Activated CD4-positive, alpha-beta T cell treated with anti-CD3 and anti-CD28 coated beads for 48 hours (primary cell): Measurements from ENCODE around the gene PRR20E.
"Not testable (repeated sequence)": the region's sequence is repeated elsewhere in the genome, so short reads cannot be mapped to it uniquely, and the experiment has no call there.

Experiments
- DNase-seq: peaks from one replicate; pipeline ENCODE4 v3.0.0-alpha.2; 2020

The PRR20E gene

GRCh38 chr13:57166897-57167296 lies at the start of gene PRR20E:
PRR20E (plus strand) TSS chr13:57167197; CDS start chr13:57167584, 387 bp downstream.
- DNase-seq: not testable (repeated sequence)

- no peak for DNase-seq
These were observed 43.3 kb upstream of the PRR20E start for GRCh38 chr13:57123681-57124080.

GRCh38 chr13:57128909-57129308 lies 38.1 kb upstream of the PRR20E start:
- no peak for DNase-seq

- no peak for DNase-seq
These were observed 30.9 kb upstream of the PRR20E start for GRCh38 chr13:57136093-57136492.

- DNase-seq: no peak
These were observed 29.4 kb upstream of the PRR20E start for GRCh38 chr13:57137585-57137984.

- no peak for DNase-seq
These were observed 28.0 kb upstream of the PRR20E start for GRCh38 chr13:57138988-57139387.

GRCh38 chr13:57139781-57140180 lies 27.2 kb upstream of the PRR20E start:
- not testable (repeated sequence) for DNase-seq

- DNase-seq: not testable (repeated sequence)
These were observed 26.6 kb upstream of the PRR20E start, which contains the start of gene PRR20A for GRCh38 chr13:57140235-57140968. PRR20A (plus strand) TSS chr13:57140918; CDS start chr13:57141305, 387 bp downstream.

- DNase-seq: not testable (repeated sequence)
These were observed 19.8 kb upstream of the PRR20E start, which contains the start of gene PRR20B for GRCh38 chr13:57147188-57147587. PRR20B (plus strand) TSS chr13:57147488; CDS start chr13:57147875, 387 bp downstream.

- not testable (repeated sequence) for DNase-seq
These were observed 18.9 kb upstream of the PRR20E start for GRCh38 chr13:57148106-57148505.

- not testable (repeated sequence) for DNase-seq
These were observed 13.2 kb upstream of the PRR20E start, which contains the start of gene PRR20C for GRCh38 chr13:57153761-57154160. PRR20C (plus strand) TSS chr13:57154061; CDS start chr13:57154448, 387 bp downstream.

- not testable (repeated sequence) for DNase-seq
These were observed 6.7 kb upstream of the PRR20E start, which contains the start of gene PRR20D for GRCh38 chr13:57160332-57160731. PRR20D (plus strand) TSS chr13:57160632; CDS start chr13:57161019, 387 bp downstream.

- no peak for DNase-seq
These were observed 24.7 kb downstream of the PRR20E start for GRCh38 chr13:57191667-57192066.

- DNase-seq: no peak
These were observed 46.0 kb downstream of the PRR20E start for GRCh38 chr13:57212989-57213388.
